Right lobe of liver (tissue), 6 donors: ENCODE data around the gene EPB41L4A. TPM values are rescaled to one million over a fixed set of nuclear protein-coding genes. Genes with fewer than 3 reads are reported as not detected.

Source experiments
- ATAC-seq, 4 donors: fragments of 200-7000 bp; cut with Tn5 transposase; one replicate each; pipeline ENCODE4 v1.9.1; 2020; ENCODE audit warnings: mild to moderate bottlenecking in 4 of 4, moderate library complexity in 4 of 4
- DNase-seq, 3 donors: peaks; one replicate each; pipeline ENCODE4 v3.0.0-alpha.2; 2020
- H3K27ac ChIP-seq, 3 donors: fragments of 200-600 bp; one replicate each; pipeline ENCODE4 v1.8.0; 2022
- H3K27me3 ChIP-seq, 2 donors: fragments of 200-600 bp; one replicate each; pipeline ENCODE4 v1.8.0; 2022
- H3K36me3 ChIP-seq, 4 donors: fragments of 200-600 bp; sonication (generic) in 1 of 4; one replicate each; pipeline versions ENCODE4 v1.5.1 to v1.8.0; 2017 to 2022; ENCODE audit warnings: control low read depth in 1 of 4
- H3K4me1 ChIP-seq, 4 donors: fragments of 200-600 bp; sonication (generic) in 1 of 4; one replicate each; pipeline versions ENCODE4 v1.5.1 to v1.8.0; 2017 to 2022; ENCODE audit warnings: control low read depth in 1 of 4
- H3K4me3 ChIP-seq, 3 donors: fragments of 200-600 bp; one replicate each; pipeline ENCODE4 v1.8.0; 2022
- H3K9me3 ChIP-seq, 4 donors: fragments of 200-600 bp; sonication (generic) in 1 of 4; one replicate each; pipeline versions ENCODE4 v1.5.1 to v1.8.0; 2017 to 2022; ENCODE audit warnings: control low read depth in 1 of 4
- CTCF ChIP-seq, 4 donors: fragments of 200-600 bp in 3 of 4; fragments of 450-650 bp in 1 of 4; IDR thresholded peaks; one replicate each; pipeline versions ENCODE4 v1.5.1 to v1.8.0; 2016 to 2022; ENCODE audit warnings: antibody characterized with exemption in 4 of 4, mild to moderate bottlenecking in 2 of 4
- POLR2A ChIP-seq: fragments of 450-650 bp; IDR thresholded peaks from one replicate; pipeline ENCODE4 v1.6.1; 2017; ENCODE audit warnings: antibody characterized with exemption, mild to moderate bottlenecking
- WGBS: methylation state at CpG from one replicate; pipeline ENCODE4 v1.1.6; 2018; ENCODE audit warnings: low coverage, low lambda C conversion rate; ENCODE audit not compliant: insufficient coverage; ENCODE audit errors: missing lambda C conversion rate; 5-methylcytosine and 5-hydroxymethylcytosine counted together
- intact Hi-C, 2 donors: fragments of 100-400 bp; cut with DNase I; formaldehyde crosslinking; loops; one replicate each; pipeline versions ENCODE4 v1.11.2 to v1.14.1; 2022
- total RNA-seq, 6 experiments: library from RNA; depleted of rRNA in 2 of 6; stranded (reverse); fragments of >200 nt in 2 of 6; fragmentation: NEBNext Ultra II Directional in 3 of 6; extraction: Animal tissue kit (Norgen Biotek cat#: 25700) in 3 of 6; gene quantifications; one replicate each; pipeline versions ENCODE4 v1.1.0 to v1.2.4, GENCODE V29; 2016 to 2023
- donor health status: DM: no; HTN: yes; CAD: no.
- donor health status: DM: no; HTN: no; CAD: no.
- donor health status: DM: no; HTN: no; CAD: no.
- donor health status: DM: no; HTN: yes; CAD: no.
- donor health status: DM: no; HTN: yes; CAD: no.

Gene EPB41L4A
- total RNA-seq, 6 experiments from 2014 or later: 2.5 to 12.0 (median 4.2) TPM

GRCh38 chr5:112165399-112165798, 253.7 kb downstream of the EPB41L4A start:
- no peak overlapping the region for H3K27ac ChIP-seq
- H3K4me3 ChIP-seq: no peak overlapping the region
- 72% methylated on average over 3 of the region's 3 CpGs for WGBS
- TF ChIP-seq POLR2A (no peak), CTCF (IDR thresholded peaks at IDR 0.05) (no peak)
- H3K9me3 ChIP-seq: no peaks in the 10 kb centered on the region
- ATAC-seq (no peak), DNase-seq (no peak)
- peaks cover 0 to 10% (median 4%) of the 10 kb centered on the region in 4 donors for H3K4me1 ChIP-seq
- intact Hi-C loops: no loop called here
- peaks cover 0 to 32% (median 12%) of the 10 kb centered on the region in 4 donors for H3K36me3 ChIP-seq
- no peaks in the 10 kb centered on the region for H3K27me3 ChIP-seq

DNA sequence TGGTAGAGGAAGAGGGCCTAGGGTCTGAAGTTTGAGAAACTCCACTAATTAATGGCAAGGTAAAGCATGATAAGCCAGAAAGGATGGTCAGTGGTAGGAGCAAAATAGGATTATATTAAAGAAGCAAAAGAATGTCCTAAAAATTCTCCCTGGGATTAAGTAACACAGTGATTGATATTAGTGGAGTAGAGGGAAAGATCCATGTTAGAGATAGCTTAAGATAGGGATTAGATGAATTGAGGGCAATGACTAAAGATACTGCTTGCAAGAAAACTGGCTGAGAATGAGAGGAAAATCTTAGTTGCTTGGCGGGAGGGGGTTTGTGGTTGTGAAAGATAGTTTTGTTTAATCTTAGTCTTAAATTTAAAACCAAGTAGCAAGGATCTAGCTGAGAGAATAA, 255.6 kb downstream of the EPB41L4A start:
- intact Hi-C loops: no loop called here
- DNase-seq: no peak
- H3K27ac ChIP-seq: no peak overlapping the region
- peaks cover 0 to 32% (median 12%) of the 10 kb centered on the region in 4 donors for H3K36me3 ChIP-seq
- H3K27me3 ChIP-seq: no peaks in the 10 kb centered on the region
- H3K4me1 ChIP-seq: peaks cover 0 to 10% (median 4%) of the 10 kb centered on the region in 4 donors
- no peaks in the 10 kb centered on the region for H3K9me3 ChIP-seq
- H3K4me3 ChIP-seq: no peak overlapping the region
- WGBS: 83% methylated on average over 1 of the region's 1 CpG
- ATAC-seq: no peak
- TF ChIP-seq CTCF (IDR thresholded peaks at IDR 0.05) (no peak), POLR2A (no peak)

DNA sequence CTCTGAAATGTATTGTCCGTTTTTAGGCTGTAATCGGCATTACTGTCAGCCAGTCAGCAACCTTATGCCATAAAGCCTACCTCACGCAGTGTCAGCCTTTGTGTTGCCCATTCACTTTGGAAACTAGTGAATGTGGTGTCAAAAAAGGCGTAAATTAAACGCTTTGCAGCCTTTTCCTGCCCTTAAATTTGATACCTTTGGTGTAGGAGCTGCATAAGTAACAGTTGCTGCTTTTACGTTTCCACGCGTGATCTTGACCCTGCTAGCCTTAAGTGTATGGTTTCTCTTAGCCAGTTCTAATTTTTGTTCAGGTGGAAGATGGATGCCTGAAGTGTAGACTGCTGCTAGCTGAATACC, 257.7 kb downstream of the EPB41L4A start:
- Histone ChIP-seq H3K9me3 (no peaks in the 10 kb centered on the region), H3K36me3 (peaks cover 0 to 32% (median 12%) of the 10 kb centered on the region in 4 donors), H3K4me3 (peak overlapping the region; percentile 75 to 99 (median 81)), H3K27me3 (no peaks in the 10 kb centered on the region), H3K4me1 (peaks cover 0 to 10% (median 4%) of the 10 kb centered on the region in 4 donors), H3K27ac (peak overlapping the region; percentile 82 to 84 (median 83))
- under 1% methylated on average over 8 of the region's 8 CpGs for WGBS
- TF ChIP-seq CTCF (IDR thresholded peaks at IDR 0.05) (no peak), POLR2A (no peak)
- no peak for ATAC-seq
- DNase-seq: no peak
- intact Hi-C loops: no loop called here

DNA sequence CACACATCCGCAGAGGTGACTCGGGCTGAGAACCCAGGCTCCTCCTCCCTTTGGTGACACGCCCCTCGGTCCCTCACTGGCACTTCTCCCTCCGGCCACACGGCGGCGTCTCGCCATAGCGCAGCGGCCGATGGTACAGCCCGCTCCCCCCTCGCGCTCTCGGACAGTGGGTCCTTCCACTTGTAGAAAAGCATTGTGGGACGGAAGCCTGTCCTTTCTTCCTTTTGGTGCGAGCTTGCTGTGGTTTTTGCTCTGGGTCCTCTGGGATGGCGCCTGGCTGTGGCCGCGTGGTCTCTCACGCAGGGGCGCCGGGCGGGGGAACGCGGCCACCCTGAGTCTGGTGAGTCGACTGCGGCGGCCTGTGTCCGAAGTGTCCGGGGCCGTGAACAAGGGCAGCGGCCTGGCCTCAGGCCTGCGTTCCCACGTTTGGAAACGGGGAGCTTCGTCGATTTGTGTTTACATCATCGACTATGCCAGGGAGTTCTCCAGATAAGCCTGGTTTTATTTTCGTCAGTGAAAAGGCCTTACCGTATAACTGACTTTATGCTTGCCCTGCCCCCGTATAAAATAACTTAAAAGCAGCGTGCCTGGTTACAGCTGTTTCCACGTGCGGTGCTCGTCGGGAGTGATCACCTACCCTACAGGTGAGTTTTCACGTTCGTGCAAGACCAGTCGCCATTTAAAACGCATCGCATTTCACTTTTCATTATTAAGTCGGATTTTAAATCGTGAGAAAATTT, 258.3 kb downstream of the EPB41L4A start:
- Histone ChIP-seq H3K4me3 (peak overlapping the region; percentile 75 to 99 (median 81)), H3K36me3 (peaks cover 0 to 32% (median 12%) of the 10 kb centered on the region in 4 donors), H3K27me3 (no peaks in the 10 kb centered on the region), H3K27ac (peak overlapping the region; percentile 82 to 84 (median 83)), H3K9me3 (no peaks in the 10 kb centered on the region), H3K4me1 (peaks cover 0 to 10% (median 4%) of the 10 kb centered on the region in 4 donors)
- intact Hi-C loops: no loop called here
- DNase-seq (peak; percentile 90 to 92 (median 92)), ATAC-seq (peak; percentile 99 to 100 (median 100))
- peak; percentile 95 to 99 (median 96) for TF ChIP-seq CTCF (IDR thresholded peaks at IDR 0.05)
- TF ChIP-seq POLR2A: peak; percentile 85
- under 1% methylated on average over 34 of the region's 55 CpGs for WGBS
